Activated CD8-positive, alpha-beta memory T cell treated with anti-CD3 and anti-CD28 coated beads, Interleukin-2, amount 50 U/mL, for 1 hour (primary cell): ENCODE measurements around the gene NRTN.
"Not testable (repeated sequence)": the region's sequence is repeated elsewhere in the genome, so short reads cannot be mapped to it uniquely, and the experiment has no call there.

Source experiments
- DNase-seq: peaks from one replicate; pipeline ENCODE4 v3.0.0-alpha.2; 2020; ENCODE audit errors: extremely low read depth

Gene NRTN

GRCh38 chr19:5804516-5805461, at the start of gene NRTN:
TSS of gene NRTN (plus strand) at chr19:5805067. CDS start at chr19:5824166, 19,099 bp downstream.
- DNase-seq: no peak

GRCh38 chr19:5762608-5763217, 42.2 kb upstream of the NRTN start:
- no peak for DNase-seq

GRCh38 chr19:5765220-5765619, 39.6 kb upstream of the NRTN start:
- no peak for DNase-seq

- DNase-seq: no peak
Measured at GRCh38 chr19:5767949-5768348, 36.9 kb upstream of the NRTN start.

GRCh38 chr19:5772416-5772815, 32.5 kb upstream of the NRTN start:
- DNase-seq: no peak

GRCh38 chr19:5773276-5773675, 31.6 kb upstream of the NRTN start:
- no peak for DNase-seq

GRCh38 chr19:5774921-5775320, 29.9 kb upstream of the NRTN start:
- DNase-seq: no peak

GRCh38 chr19:5775668-5776309, 29.1 kb upstream of the NRTN start:
- no peak for DNase-seq

GRCh38 chr19:5778402-5778801, 26.5 kb upstream of the NRTN start:
- DNase-seq: no peak

GRCh38 chr19:5780916-5781315, 24.0 kb upstream of the NRTN start:
- not testable (repeated sequence) for DNase-seq

- no peak for DNase-seq
Measured at GRCh38 chr19:5782322-5782721, 22.5 kb upstream of the NRTN start.

- no peak for DNase-seq
Measured at GRCh38 chr19:5782945-5783919, 21.6 kb upstream of the NRTN start.

GRCh38 chr19:5784581-5785147, 20.2 kb upstream of the NRTN start, which contains the start of gene PRR22:
TSS of gene PRR22 (minus strand) at chr19:5784746. CDS start at chr19:5784660, 86 bp downstream.
- no peak for DNase-seq

- DNase-seq: no peak
Measured at GRCh38 chr19:5785423-5785822, 19.4 kb upstream of the NRTN start.

- DNase-seq: no peak
Measured at GRCh38 chr19:5786593-5787408, 18.1 kb upstream of the NRTN start.

- no peak for DNase-seq
Measured at GRCh38 chr19:5787409-5788182, 17.3 kb upstream of the NRTN start.

GRCh38 chr19:5788422-5788821, 16.4 kb upstream of the NRTN start:
- DNase-seq: no peak

- no peak for DNase-seq
Measured at GRCh38 chr19:5789351-5789761, 15.5 kb upstream of the NRTN start.

GRCh38 chr19:5789886-5790558, 14.8 kb upstream of the NRTN start:
- DNase-seq: no peak
